ENCODE measurements around the gene RAN. TPM values are rescaled to one million over a fixed set of nuclear protein-coding genes. Genes with fewer than 3 reads are reported as not detected.

RAN gene
- polyA plus RNA-seq, 1 of the 3 experiments (the other 2 are of a cell fraction): 865 TPM

- H3K4me1 ChIP-seq (ENCODE audit: control insufficient read depth in 1 of 2, insufficient read depth in 2 of 2, low read depth in 1 of 2, low read length in 1 of 2): no peaks in the 10 kb centered on the region
- H3F3A ChIP-seq (replicated peaks; ENCODE audit: insufficient read depth): no peaks in the 10 kb centered on the region
- no peak for DNase-seq
- TF ChIP-seq SIN3A (IDR thresholded peaks at IDR 0.05; ENCODE audit: borderline replicate concordance, low read depth, low read length) (no peak), FOXJ3 (CRISPR knock-in tag; IDR thresholded peaks at IDR 0.05) (no peak), NRF1 (IDR thresholded peaks at IDR 0.05; ENCODE audit: low read depth, low read length) (no peak), USF1 (IDR thresholded peaks at IDR 0.05; ENCODE audit: borderline replicate concordance, low read depth) (no peak), ZBTB33 (IDR thresholded peaks at IDR 0.05; ENCODE audit: borderline replicate concordance, low read depth) (no peak)
- no peaks in the 10 kb centered on the region for H3K79me2 ChIP-seq (ENCODE audit: insufficient read depth)
- no peak overlapping the region for H3K4me2 ChIP-seq
- no peaks in the 10 kb centered on the region for H3K9me2 ChIP-seq
- POLR2A ChIA-PET: no interaction called here
- no peaks in the 10 kb centered on the region for H4K20me1 ChIP-seq (ENCODE audit: insufficient read depth)
- CTCF ChIA-PET: interaction anchor here (0.6 to 3.3 kb wide), 3 partner anchors 9 to 574 kb away, joined by 3 to 19 read pairs (median 5); no protein-coding TSS in a partner anchor
- no peaks in the 10 kb centered on the region for H3K27me3 ChIP-seq (ENCODE audit: insufficient read depth)
- WGBS (ENCODE audit: low lambda C conversion rate): 45% methylated on average over 7 of the region's 7 CpGs
- no peak overlapping the region for H2AFZ ChIP-seq (ENCODE audit: low read depth)
- no peak overlapping the region for H3K4me3 ChIP-seq (ENCODE audit: low read depth in 2 of 2, low read length in 1 of 2)
- no peak overlapping the region for H3K9ac ChIP-seq
- no peaks in the 10 kb centered on the region for H3K9me3 ChIP-seq
- no peaks in the 10 kb centered on the region for H3K36me3 ChIP-seq (replicated peaks in 1 of 2; ENCODE audit: control insufficient read depth in 1 of 2, insufficient read depth in 2 of 2, low read length in 1 of 2)
- H3K27ac ChIP-seq (ENCODE audit: low read depth in 2 of 2, low read length in 1 of 2): no peak overlapping the region
Measured at GRCh38 chr12:130925666-130926015, 53.8 kb downstream of the RAN start.

Small RNA genes within 50 kb of the gene (small RNA-seq; reads per million reads assigned to genes)
- gene RF00019 (0 reads per million in 7 experiments), gene RNU6-1077P (0 to 1.6 (median 0) reads per million in 7 experiments)

Other genes with a start within 250 kb of the RAN start
- gene RIMBP2, start 155.8 kb upstream of the RAN start, polyA plus RNA-seq (2012; rRNA removed): 0.90 and 1.1 TPM in 2 replicates
- 25.1 and 31.7 TPM in 2 replicates for gene STX2, start 32.8 kb upstream of the RAN start, polyA plus RNA-seq (2012; rRNA removed)
- gene ADGRD1, start 81.8 kb downstream of the RAN start, polyA plus RNA-seq (2012; rRNA removed): not detected in 2 replicates

All from SK-N-SH (cell line).